RWPE2 (cell line): Measurements from ENCODE around the gene MPI.

Experiments used
- ATAC-seq: fragments of 200-7000 bp; cut with Tn5 transposase; 3 replicates; pipeline ENCODE4 v1.9.1; 2021; ENCODE audit warnings: low read depth
- DNase-seq: peaks from one replicate; pipeline ENCODE4 v3.0.0-alpha.2; 2020; ENCODE audit warnings: low spot score
- H3K27ac ChIP-seq: fragments of 450-650 bp; 2 replicates; pipeline ENCODE4 v1.5.1; 2017; ENCODE audit warnings: mild to moderate bottlenecking; ENCODE audit not compliant: poor library complexity, severe bottlenecking
- H3K27me3 ChIP-seq: fragments of 250-450 bp; sonication (Bioruptor Pico); 2 replicates; pipeline ENCODE4 v1.5.1; 2021; ENCODE audit warnings: mild to moderate bottlenecking, moderate library complexity; ENCODE audit not compliant: insufficient read depth, poor library complexity, severe bottlenecking
- H3K36me3 ChIP-seq: fragments of 250-450 bp; sonication (Bioruptor Pico); 2 replicates; pipeline ENCODE4 v1.5.1; 2020; ENCODE audit warnings: low read depth, mild to moderate bottlenecking, moderate library complexity
- H3K4me1 ChIP-seq: fragments of 250-450 bp; sonication (Bioruptor Pico); 2 replicates; pipeline ENCODE4 v1.5.1; 2021; ENCODE audit warnings: mild to moderate bottlenecking, moderate library complexity; ENCODE audit not compliant: insufficient read depth, poor library complexity, severe bottlenecking
- H3K4me3 ChIP-seq: fragments of 250-450 bp; sonication (Bioruptor Pico); 2 replicates; pipeline ENCODE4 v1.5.1; 2021; ENCODE audit warnings: mild to moderate bottlenecking, moderate library complexity; ENCODE audit not compliant: severe bottlenecking
- H3K9me3 ChIP-seq: fragments of 250-450 bp; sonication (Bioruptor Pico); 2 replicates; pipeline ENCODE4 v1.5.1; 2021; ENCODE audit warnings: mild to moderate bottlenecking, moderate library complexity; ENCODE audit not compliant: severe bottlenecking
- TF ChIP-seq, protein P1 (sequence below): fragments of 450-650 bp; IDR thresholded peaks from one replicate; pipeline ENCODE4 v1.5.1; 2017; ENCODE audit warnings: mild to moderate bottlenecking, moderate library complexity; ENCODE audit not compliant: poor library complexity, severe bottlenecking

MPI gene

DNA sequence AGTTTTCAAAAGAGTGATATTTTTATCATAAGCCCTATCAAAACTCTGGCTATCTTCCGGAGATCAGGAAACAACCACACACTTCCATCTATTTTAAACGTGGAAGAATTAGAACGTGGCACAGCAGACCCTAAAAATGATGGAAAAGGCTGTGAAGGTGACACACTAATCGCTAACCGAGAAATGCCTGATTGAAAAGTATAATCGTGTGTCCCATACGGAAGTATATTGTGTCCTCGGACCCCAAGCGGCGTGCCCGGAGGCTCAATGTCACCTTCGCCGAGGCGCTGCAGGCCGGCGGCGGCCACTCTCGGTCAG lies 47.4 kb downstream of the MPI start:
- H3K27me3 ChIP-seq = no peaks in the 10 kb centered on the region
- H3K36me3 ChIP-seq = peaks cover 33% of the 10 kb centered on the region
- H3K27ac ChIP-seq = peak overlapping the region; percentile 66
- peak overlapping the region; percentile 94 for H3K4me3 ChIP-seq
- TF ChIP-seq, protein P1, sequence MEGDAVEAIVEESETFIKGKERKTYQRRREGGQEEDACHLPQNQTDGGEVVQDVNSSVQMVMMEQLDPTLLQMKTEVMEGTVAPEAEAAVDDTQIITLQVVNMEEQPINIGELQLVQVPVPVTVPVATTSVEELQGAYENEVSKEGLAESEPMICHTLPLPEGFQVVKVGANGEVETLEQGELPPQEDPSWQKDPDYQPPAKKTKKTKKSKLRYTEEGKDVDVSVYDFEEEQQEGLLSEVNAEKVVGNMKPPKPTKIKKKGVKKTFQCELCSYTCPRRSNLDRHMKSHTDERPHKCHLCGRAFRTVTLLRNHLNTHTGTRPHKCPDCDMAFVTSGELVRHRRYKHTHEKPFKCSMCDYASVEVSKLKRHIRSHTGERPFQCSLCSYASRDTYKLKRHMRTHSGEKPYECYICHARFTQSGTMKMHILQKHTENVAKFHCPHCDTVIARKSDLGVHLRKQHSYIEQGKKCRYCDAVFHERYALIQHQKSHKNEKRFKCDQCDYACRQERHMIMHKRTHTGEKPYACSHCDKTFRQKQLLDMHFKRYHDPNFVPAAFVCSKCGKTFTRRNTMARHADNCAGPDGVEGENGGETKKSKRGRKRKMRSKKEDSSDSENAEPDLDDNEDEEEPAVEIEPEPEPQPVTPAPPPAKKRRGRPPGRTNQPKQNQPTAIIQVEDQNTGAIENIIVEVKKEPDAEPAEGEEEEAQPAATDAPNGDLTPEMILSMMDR = no peak
- ATAC-seq (no peak), DNase-seq (no peak)
- H3K4me1 ChIP-seq = peaks cover 4% of the 10 kb centered on the region
- no peaks in the 10 kb centered on the region for H3K9me3 ChIP-seq

DNA sequence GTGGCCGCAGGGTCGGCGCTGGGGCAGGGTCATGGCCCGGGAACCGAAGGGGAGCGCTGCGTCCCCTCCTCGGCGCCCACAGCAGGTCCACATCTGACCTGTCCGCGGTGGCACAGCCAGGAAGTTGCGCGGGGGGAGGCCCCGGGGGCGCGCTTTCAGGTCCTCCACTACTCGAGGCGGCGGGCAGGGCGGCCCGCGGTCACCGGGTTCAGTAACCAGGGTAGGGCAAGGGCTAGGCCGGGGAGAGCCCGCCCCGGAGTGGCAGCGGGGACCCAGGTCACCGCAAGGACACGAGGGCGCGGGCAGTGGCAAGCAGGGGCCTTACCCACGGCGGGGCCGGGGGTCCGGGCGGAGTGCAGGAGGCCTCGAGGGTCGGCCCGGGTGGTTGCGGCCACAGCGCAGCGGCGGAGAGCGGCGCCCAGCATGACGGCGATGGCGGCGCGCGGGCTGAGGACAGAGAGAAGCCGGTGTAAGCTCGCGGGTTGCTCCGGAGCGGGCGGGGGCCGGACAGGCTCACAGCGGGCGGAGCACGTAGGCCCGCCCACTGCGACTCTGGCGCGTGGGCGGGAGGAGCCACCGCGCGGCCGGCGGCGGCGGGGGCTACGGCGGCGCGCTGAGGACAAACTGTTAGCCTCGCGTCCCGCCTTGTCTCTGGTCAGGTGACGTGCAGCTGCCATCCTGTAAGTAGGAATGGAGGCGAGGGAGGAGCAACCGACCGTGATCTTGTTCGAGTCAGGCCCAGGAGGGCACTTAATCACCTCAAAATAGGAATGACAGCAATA lies 47.9 kb downstream of the MPI start, which contains the start of gene COX5A:
COX5A (minus strand) TSS at position 484 of the 782 bp plus-strand sequence; CDS start at position 425, 59 bp downstream.
- no peaks in the 10 kb centered on the region for H3K9me3 ChIP-seq
- peak within 1 kb of the TSS; percentile 66 for H3K27ac ChIP-seq
- TF ChIP-seq, protein P1 = peak; percentile 7
- DNase-seq = peak; percentile 99
- peaks cover 4% of the 10 kb centered on the region for H3K4me1 ChIP-seq
- ATAC-seq = peak; percentile 95
- no peaks in the 10 kb centered on the region for H3K27me3 ChIP-seq
- peaks cover 30% of the 10 kb centered on the region for H3K36me3 ChIP-seq
- H3K4me3 ChIP-seq = peak within 1 kb of the TSS; percentile 94

DNA sequence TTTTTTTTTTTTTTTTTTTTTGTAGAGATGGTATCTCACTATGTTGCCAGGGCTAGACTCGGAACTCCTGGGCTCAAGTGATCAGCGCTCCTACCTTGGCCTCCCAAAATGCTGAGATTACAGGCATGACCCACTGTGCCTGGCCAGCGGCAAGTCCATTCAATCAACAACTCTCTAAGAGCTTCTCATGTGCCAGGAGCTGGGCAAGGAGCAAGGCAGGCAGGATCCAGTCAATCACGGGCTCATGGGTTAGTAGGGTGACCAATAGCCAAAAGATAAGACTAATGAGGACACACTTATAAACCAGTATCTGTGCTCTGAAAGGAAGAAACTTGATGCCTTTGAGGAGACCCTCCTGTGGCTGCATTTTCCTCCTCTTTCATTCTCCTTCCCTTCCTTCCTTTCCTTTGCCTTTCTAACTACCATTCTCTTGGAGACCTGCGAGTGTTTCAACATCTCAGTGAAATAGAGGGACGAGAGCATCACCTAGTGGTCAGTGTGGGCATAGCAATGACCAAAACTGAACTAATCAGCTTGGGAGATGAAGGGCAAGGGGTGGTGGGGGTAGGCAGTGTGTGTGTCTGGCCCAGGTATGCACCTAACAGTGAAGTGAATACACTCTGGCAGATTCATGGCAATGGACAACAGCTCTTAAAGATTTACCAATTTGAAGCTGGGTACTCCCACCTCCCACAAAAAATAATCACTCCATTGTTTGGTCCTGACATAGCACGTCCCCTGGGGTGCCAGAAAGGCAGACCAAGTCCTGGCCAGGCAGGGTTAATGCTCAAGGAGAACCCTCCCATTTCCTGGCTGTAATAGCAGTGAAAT lies 60.5 kb downstream of the MPI start:
- ATAC-seq (peak; percentile 59), DNase-seq (no peak)
- Histone ChIP-seq H3K27me3 (no peaks in the 10 kb centered on the region), H3K36me3 (no peaks in the 10 kb centered on the region), H3K4me1 (peaks cover 5% of the 10 kb centered on the region), H3K9me3 (no peaks in the 10 kb centered on the region), H3K27ac (no peak overlapping the region), H3K4me3 (no peak overlapping the region)
- TF ChIP-seq, protein P1 = peak; percentile 100

DNA sequence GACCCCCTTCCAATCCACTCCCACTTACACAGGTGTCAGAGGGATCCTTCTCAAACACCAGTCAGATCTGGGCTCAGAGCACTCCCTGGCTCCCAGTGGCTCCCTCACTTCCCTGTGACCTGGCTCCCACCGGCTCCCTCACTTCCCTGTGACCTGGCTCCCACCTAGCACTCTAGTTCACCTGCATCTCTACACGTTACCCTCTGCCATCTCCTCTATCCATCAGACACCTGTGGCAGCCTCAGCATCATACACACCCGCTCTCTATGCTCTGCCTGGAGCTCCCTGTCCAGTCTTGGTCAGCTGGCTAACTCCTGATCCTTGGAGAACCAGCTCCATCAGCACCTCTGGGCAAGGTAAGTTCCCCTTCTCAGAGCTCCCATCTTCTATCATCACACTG lies 61.2 kb downstream of the MPI start:
- ATAC-seq = peak; percentile 16

More for the DNA sequence above, 61.2 kb downstream of the MPI start:
- peaks cover 11% of the 10 kb centered on the region for H3K4me1 ChIP-seq
- H3K27ac ChIP-seq = no peak overlapping the region
- H3K27me3 ChIP-seq = no peaks in the 10 kb centered on the region
- TF ChIP-seq, protein P1 = no peak
- no peaks in the 10 kb centered on the region for H3K9me3 ChIP-seq
- H3K36me3 ChIP-seq = no peaks in the 10 kb centered on the region
- no peak overlapping the region for H3K4me3 ChIP-seq
- DNase-seq = no peak
